Measurements from ENCODE around the gene ITPK1. TPM values are rescaled to one million over a fixed set of nuclear protein-coding genes. Genes with fewer than 3 reads are reported as not detected.
A peak's percentile ranks its signal among the peaks of the same experiment; 100 is the strongest.

ITPK1 gene
- total and polyA plus RNA-seq, 2 experiments from 2014 or later, result 18.7 to 35.0 TPM

DNA sequence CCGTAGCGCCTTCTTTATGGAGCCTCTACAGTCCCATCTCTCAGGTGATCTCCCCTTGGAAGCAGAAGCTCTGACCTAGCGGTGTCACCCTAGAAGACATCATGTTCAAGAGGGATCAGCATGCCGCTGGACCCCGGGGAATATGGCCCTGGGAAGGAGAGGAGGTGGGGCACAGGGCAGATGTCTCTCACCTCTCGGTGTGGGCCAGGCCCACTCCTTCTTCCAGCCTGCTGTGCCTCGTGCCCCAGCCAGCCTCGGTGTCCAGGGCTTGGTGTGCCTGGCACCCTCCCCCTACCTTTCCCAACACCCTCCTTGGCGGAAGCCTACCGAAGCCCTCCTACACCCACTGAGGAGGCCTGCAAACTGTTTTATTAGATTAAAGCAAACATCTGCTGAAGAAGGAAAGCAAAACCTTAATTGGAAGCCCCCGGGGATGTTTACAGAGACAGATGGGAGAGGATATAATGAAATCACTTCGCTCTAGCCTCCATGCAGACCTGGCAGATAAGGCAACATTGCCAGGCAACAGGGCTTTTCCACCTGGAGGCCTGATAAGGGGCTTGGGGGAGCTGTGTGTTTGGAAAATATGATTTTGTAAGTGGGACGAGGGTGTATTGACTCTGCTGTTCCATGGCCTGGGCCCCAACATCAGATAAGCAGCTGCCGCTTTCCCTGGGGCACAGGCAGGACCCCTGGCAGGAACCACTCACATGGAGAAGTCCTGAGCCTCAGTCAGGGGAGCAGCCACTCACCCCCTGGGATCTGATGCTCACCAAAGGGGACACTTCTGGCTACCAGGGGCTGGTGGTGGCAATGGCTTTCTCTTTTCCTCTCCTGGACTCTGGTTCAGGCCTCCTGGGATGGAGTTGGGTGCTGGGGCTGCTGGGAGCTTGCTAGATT lies 198.4 kb downstream of the ITPK1 start:
- Histone ChIP-seq H3K4me3 (no peak overlapping the region), H3K9me3 (ENCODE audit: low read depth) (no peaks in the 10 kb centered on the region), H2AFZ (no peak overlapping the region), H3K9me2 (ENCODE audit: insufficient read depth) (no peaks in the 10 kb centered on the region), H3K36me3 (ENCODE audit: low read depth) (no peaks in the 10 kb centered on the region), H3K27me3 (replicated peaks; ENCODE audit: insufficient read depth) (peaks cover 14% of the 10 kb centered on the region), H3K4me2 (ENCODE audit: unreplicated experiment) (no peak overlapping the region), H3K4me1 (ENCODE audit: insufficient read depth) (no peaks in the 10 kb centered on the region), H3K9ac (no peak overlapping the region), H4K20me1 (ENCODE audit: insufficient read depth) (no peaks in the 10 kb centered on the region), H3K27ac (no peak overlapping the region), H3F3A (ENCODE audit: insufficient read depth) (no peaks in the 10 kb centered on the region), H3K79me2 (ENCODE audit: insufficient read depth) (no peaks in the 10 kb centered on the region)
- TF ChIP-seq EZH2 (IDR thresholded peaks at IDR 0.05; ENCODE audit: insufficient read depth, poor library complexity, severe bottlenecking), result no peak
- no peak for TF ChIP-seq EZH2phosphoT487 (IDR thresholded peaks at IDR 0.05; ENCODE audit: insufficient read depth, low read depth)
- no peak for DNase-seq
- 48 to 50% methylated on average over 14 of the region's 14 CpGs for WGBS, 2 experiments (ENCODE audit: low coverage in 1 of 2, low lambda C conversion rate in 2 of 2, missing lambda C conversion rate in 2 of 2)
- in situ Hi-C loops (cut with MboI), result no loop called here

DNA sequence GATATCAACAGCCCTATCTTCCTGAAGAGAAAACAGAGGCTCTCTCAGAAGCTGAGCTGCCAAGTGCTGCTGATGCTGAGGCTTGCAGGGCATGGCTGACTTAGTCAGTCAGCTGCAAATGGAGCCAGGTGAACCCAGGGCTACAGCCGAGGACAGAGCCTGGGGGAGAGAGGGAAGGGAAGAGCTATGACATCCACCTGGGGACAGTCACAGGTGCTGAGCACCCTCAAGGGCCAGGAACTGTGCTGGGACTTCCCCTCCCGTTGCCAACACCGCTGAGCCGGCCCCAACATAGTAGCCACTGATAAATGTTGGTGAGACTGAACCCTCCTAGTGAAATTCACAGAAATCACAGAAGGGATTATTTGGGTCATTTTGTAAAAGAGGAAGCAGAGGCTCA lies 199.5 kb downstream of the ITPK1 start:
- H3K27ac ChIP-seq, result no peak overlapping the region
- H3K79me2 ChIP-seq (ENCODE audit: insufficient read depth), result no peaks in the 10 kb centered on the region
- no peak overlapping the region for H3K9ac ChIP-seq
- DNase-seq, result no peak
- no peaks in the 10 kb centered on the region for H3K9me3 ChIP-seq (ENCODE audit: low read depth)
- H3K27me3 ChIP-seq (replicated peaks; ENCODE audit: insufficient read depth), result peaks cover 11% of the 10 kb centered on the region; the same call in 1 of the 2 replicates
- H2AFZ ChIP-seq, result no peak overlapping the region
- no peak for TF ChIP-seq EZH2 (IDR thresholded peaks at IDR 0.05; ENCODE audit: insufficient read depth, poor library complexity, severe bottlenecking)
- no peak for TF ChIP-seq EZH2phosphoT487 (IDR thresholded peaks at IDR 0.05; ENCODE audit: insufficient read depth, low read depth)
- no peaks in the 10 kb centered on the region for H4K20me1 ChIP-seq (ENCODE audit: insufficient read depth)
- no peaks in the 10 kb centered on the region for H3F3A ChIP-seq (ENCODE audit: insufficient read depth)
- H3K4me2 ChIP-seq (ENCODE audit: unreplicated experiment), result no peak overlapping the region
- no peaks in the 10 kb centered on the region for H3K9me2 ChIP-seq (ENCODE audit: insufficient read depth)
- no peak overlapping the region for H3K4me3 ChIP-seq
- 46 to 53% methylated on average over 4 of the region's 4 CpGs for WGBS, 2 experiments (ENCODE audit: low coverage in 1 of 2, low lambda C conversion rate in 2 of 2, missing lambda C conversion rate in 2 of 2)
- in situ Hi-C loops (cut with MboI), result no loop called here
- no peaks in the 10 kb centered on the region for H3K36me3 ChIP-seq (ENCODE audit: low read depth)
- H3K4me1 ChIP-seq (ENCODE audit: insufficient read depth), result no peaks in the 10 kb centered on the region

DNA sequence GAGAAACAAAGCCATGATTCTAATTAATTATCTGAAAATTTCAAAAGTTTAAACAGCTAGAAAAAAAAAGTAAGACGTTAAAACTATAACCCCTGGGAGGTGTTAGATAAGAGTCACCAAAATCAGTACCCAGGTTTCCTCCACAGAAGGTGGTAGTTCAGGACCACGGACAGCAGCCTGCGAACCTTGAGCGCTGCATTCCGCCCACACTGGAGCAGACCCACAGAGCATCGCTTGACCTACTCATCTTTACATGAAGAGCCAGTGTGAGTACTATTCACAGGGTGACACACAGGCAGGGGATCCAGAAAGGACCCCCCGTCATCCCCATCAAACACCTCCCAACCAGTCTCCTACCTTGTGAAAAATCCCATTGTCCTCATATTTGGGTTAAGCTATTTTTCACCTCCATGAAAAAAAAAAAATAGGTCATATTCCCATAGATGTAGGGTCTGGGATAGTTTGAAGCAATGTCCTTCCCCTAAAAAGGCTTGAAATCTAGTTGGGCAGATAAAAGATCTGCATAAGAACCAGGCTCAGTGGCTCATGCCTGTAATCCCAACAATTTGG lies 201.6 kb downstream of the ITPK1 start:
- Histone ChIP-seq H3K79me2 (ENCODE audit: insufficient read depth) (no peaks in the 10 kb centered on the region), H4K20me1 (ENCODE audit: insufficient read depth) (no peaks in the 10 kb centered on the region), H3K27me3 (replicated peaks; ENCODE audit: insufficient read depth) (0 out of 2 replicates have a peak, but pooled peaks cover 3% of the 10 kb centered on the region), H3K4me2 (ENCODE audit: unreplicated experiment) (no peak overlapping the region), H3K4me1 (ENCODE audit: insufficient read depth) (no peaks in the 10 kb centered on the region), H2AFZ (no peak overlapping the region), H3F3A (ENCODE audit: insufficient read depth) (no peaks in the 10 kb centered on the region), H3K9me3 (ENCODE audit: low read depth) (no peaks in the 10 kb centered on the region), H3K9me2 (ENCODE audit: insufficient read depth) (no peaks in the 10 kb centered on the region), H3K27ac (no peak overlapping the region), H3K9ac (no peak overlapping the region), H3K4me3 (no peak overlapping the region), H3K36me3 (ENCODE audit: low read depth) (no peaks in the 10 kb centered on the region)
- TF ChIP-seq EZH2phosphoT487 (IDR thresholded peaks at IDR 0.05; ENCODE audit: insufficient read depth, low read depth) (no peak), EZH2 (IDR thresholded peaks at IDR 0.05; ENCODE audit: insufficient read depth, poor library complexity, severe bottlenecking) (no peak)
- peak; percentile 51 for DNase-seq
- 5% methylated on average over 7 of the region's 7 CpGs for WGBS, 2 experiments (ENCODE audit: low coverage in 1 of 2, low lambda C conversion rate in 2 of 2, missing lambda C conversion rate in 2 of 2)
- in situ Hi-C loops (cut with MboI), result no loop called here

DNA sequence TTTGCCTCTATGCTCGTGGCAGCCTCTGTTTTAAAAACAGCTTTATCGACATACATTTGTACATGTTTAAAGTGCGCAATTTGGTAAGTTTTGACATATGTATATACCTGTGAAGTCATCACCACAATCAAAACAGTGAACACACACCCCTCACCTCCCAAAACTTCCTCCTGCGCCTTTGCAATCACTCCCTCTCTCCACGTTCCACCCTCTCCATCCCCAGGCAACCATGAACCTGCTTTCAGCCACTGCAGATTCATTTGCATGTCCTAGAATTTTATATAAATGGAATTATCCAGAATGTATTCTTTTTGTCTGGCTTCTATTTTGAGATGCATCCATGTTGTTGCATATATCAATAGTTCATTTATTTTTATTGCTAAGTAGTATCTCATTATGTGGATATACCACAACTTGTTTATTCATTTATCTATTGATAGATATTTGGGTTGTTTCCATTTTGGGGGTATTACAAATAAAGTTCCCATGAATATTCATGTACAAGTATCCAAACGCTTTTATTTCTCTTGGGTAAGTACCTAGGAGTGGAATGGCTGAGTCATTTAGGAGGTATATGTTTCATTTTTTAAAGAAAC lies 208.3 kb downstream of the ITPK1 start:
- no peaks in the 10 kb centered on the region for H3K4me1 ChIP-seq (ENCODE audit: insufficient read depth)
- TF ChIP-seq EZH2 (IDR thresholded peaks at IDR 0.05; ENCODE audit: insufficient read depth, poor library complexity, severe bottlenecking), result no peak
- no peak for TF ChIP-seq EZH2phosphoT487 (IDR thresholded peaks at IDR 0.05; ENCODE audit: insufficient read depth, low read depth)
- peaks cover 31% of the 10 kb centered on the region for H3K27me3 ChIP-seq (replicated peaks; ENCODE audit: insufficient read depth)
- DNase-seq, result no peak
- no peak overlapping the region for H3K4me2 ChIP-seq (ENCODE audit: unreplicated experiment)
- H4K20me1 ChIP-seq (ENCODE audit: insufficient read depth), result no peaks in the 10 kb centered on the region
- in situ Hi-C loops (cut with MboI), result no loop called here
- H3K36me3 ChIP-seq (ENCODE audit: low read depth), result no peaks in the 10 kb centered on the region
- H3K79me2 ChIP-seq (ENCODE audit: insufficient read depth), result no peaks in the 10 kb centered on the region
- H3F3A ChIP-seq (ENCODE audit: insufficient read depth), result no peaks in the 10 kb centered on the region
- no peak overlapping the region for H3K27ac ChIP-seq
- no peak overlapping the region for H3K4me3 ChIP-seq
- no peaks in the 10 kb centered on the region for H3K9me2 ChIP-seq (ENCODE audit: insufficient read depth)
- no peak overlapping the region for H3K9ac ChIP-seq
- no peaks in the 10 kb centered on the region for H3K9me3 ChIP-seq (ENCODE audit: low read depth)
- H2AFZ ChIP-seq, result no peak overlapping the region
- 48 to 53% methylated on average over 6 of the region's 6 CpGs for WGBS, 2 experiments (ENCODE audit: low coverage in 1 of 2, low lambda C conversion rate in 2 of 2, missing lambda C conversion rate in 2 of 2)

Data from GM23248 (cell line).